Renal cortex interstitium (tissue), 3 donors: ENCODE data around the gene G0S2. TPM values are rescaled to one million over a fixed set of nuclear protein-coding genes. Genes with fewer than 3 reads are reported as not detected.

Experiments
- polyA plus RNA-seq, 3 donors: library from polyadenylated mRNA; unstranded; fragments of 120-200 nt; gene quantifications; one replicate each; pipeline ENCODE4 v1.2.1, GENCODE V29; 2013; ENCODE audit not compliant: insufficient read length in 3 of 3

Gene G0S2
- polyA plus RNA-seq, 3 donors, result 9.5 to 12.6 (median 11.1) TPM

Other genes starting within 250 kb of the G0S2 start
- 1 to 10 TPM; 5.1 to 6.6 (median 5.4) TPM for gene CAMK1G, start 91.7 kb upstream of the G0S2 start, polyA plus RNA-seq
- gene LAMB3, start 23.0 kb upstream of the G0S2 start, polyA plus RNA-seq, result 1 to 10 TPM in 1 of 3 donors, under 1 TPM in 2; 0.50 to 1.9 (median 0.69) TPM
- under 1 TPM; 0.15 to 0.32 (median 0.23) TPM for gene HSD11B1, start 29.4 kb downstream of the G0S2 start, polyA plus RNA-seq
- 1 to 10 TPM; 1.2 to 1.9 (median 1.3) TPM for gene TRAF3IP3, start 80.6 kb downstream of the G0S2 start, polyA plus RNA-seq
- gene C1orf74, start 109.1 kb downstream of the G0S2 start, polyA plus RNA-seq, result 1 to 10 TPM; 3.4 to 3.8 (median 3.7) TPM
- 10 to 100 TPM; 15.1 to 24.6 (median 15.8) TPM for gene IRF6, start 130.7 kb downstream of the G0S2 start, polyA plus RNA-seq
- 10 to 100 TPM in 2 of 3 donors, 1 to 10 TPM in 1; 9.4 to 11.3 (median 11.1) TPM for gene UTP25, start 152.6 kb downstream of the G0S2 start, polyA plus RNA-seq